Cardiac muscle cell (in vitro differentiated cells and primary cell): Measurements from ENCODE around the gene AGAP1. TPM values are rescaled to one million over a fixed set of nuclear protein-coding genes. Genes with fewer than 3 reads are reported as not detected.

Experiments used
- DNase-seq, 2 donors: peaks; one replicate each; pipeline versions ENCODE4 v3.0.0 to v3.0.0-alpha.2; 2010 to 2017; ENCODE audit warnings: low read depth in 1 of 2, low spot score in 1 of 2
- H3K27ac ChIP-seq: fragments of 200-600 bp; sonication (generic); 2 replicates; pipeline ENCODE4 v1.5.1; 2016
- H3K27me3 ChIP-seq: fragments of 200-600 bp; sonication (generic); 2 replicates; pipeline ENCODE4 v1.6.0; 2016; ENCODE audit warnings: control low read depth
- H3K36me3 ChIP-seq: fragments of 200-600 bp; sonication (generic); 2 replicates; pipeline ENCODE4 v1.5.1; 2016; ENCODE audit warnings: control low read depth
- H3K4me1 ChIP-seq: fragments of 200-600 bp; sonication (generic); 2 replicates; pipeline ENCODE4 v1.8.1; 2017; ENCODE audit warnings: low read depth, mild to moderate bottlenecking, mixed run types
- H3K4me3 ChIP-seq: fragments of 200-600 bp; sonication (generic); 2 replicates; pipeline ENCODE4 v1.5.1; 2016; ENCODE audit warnings: mild to moderate bottlenecking
- H3K9me3 ChIP-seq: fragments of 200-600 bp; sonication (generic); 2 replicates; pipeline ENCODE4 v1.5.1; 2017; ENCODE audit warnings: low read depth, mild to moderate bottlenecking, control low read depth
- CTCF ChIP-seq: IDR thresholded peaks from 2 replicates; pipeline ENCODE4 v1.5.1; 2012; ENCODE audit warnings: low read depth, mild to moderate bottlenecking, low read length
- polyA plus RNA-seq: library from polyadenylated mRNA; unstranded; fragments of >200 nt; fragmentation: Nextera tagmentation; extraction: Ambion mirVana; gene quantifications from 2 replicates; pipeline ENCODE4 v1.2.1, GENCODE V29; 2016
- total RNA-seq: library from RNA; depleted of rRNA; stranded (reverse); fragments of >200 nt; gene quantifications from 2 replicates; pipeline ENCODE4 v1.2.3, GENCODE V29; 2016

The AGAP1 gene
- total and polyA plus RNA-seq, 2 experiments from 2014 or later, result 8.6 to 38.2 TPM

- Histone ChIP-seq H3K4me3 (no peak overlapping the region), H3K4me1 (no peaks in the 10 kb centered on the region), H3K36me3 (no peaks in the 10 kb centered on the region), H3K27me3 (no peaks in the 10 kb centered on the region), H3K27ac (no peak overlapping the region), H3K9me3 (no peaks in the 10 kb centered on the region)
- DNase-seq, result no peak
- no peak for TF ChIP-seq CTCF
Measured at GRCh38 chr2:236017446-236017845, 523.6 kb downstream of the AGAP1 start.

GRCh38 chr2:236019434-236019833 is 525.6 kb downstream of the AGAP1 start:
- Histone ChIP-seq H3K9me3 (no peaks in the 10 kb centered on the region), H3K4me1 (no peaks in the 10 kb centered on the region), H3K4me3 (no peak overlapping the region), H3K27me3 (no peaks in the 10 kb centered on the region), H3K36me3 (no peaks in the 10 kb centered on the region), H3K27ac (no peak overlapping the region)
- DNase-seq, result no peak
- TF ChIP-seq CTCF, result no peak

GRCh38 chr2:236021499-236022057 is 527.7 kb downstream of the AGAP1 start:
- no peak for TF ChIP-seq CTCF
- H3K9me3 ChIP-seq, result no peaks in the 10 kb centered on the region
- DNase-seq, result peak in 1 of 2 donors; percentile 2
- H3K27me3 ChIP-seq, result no peaks in the 10 kb centered on the region
- H3K27ac ChIP-seq, result no peak overlapping the region
- no peaks in the 10 kb centered on the region for H3K4me1 ChIP-seq
- H3K36me3 ChIP-seq, result no peaks in the 10 kb centered on the region
- H3K4me3 ChIP-seq, result no peak overlapping the region

- Histone ChIP-seq H3K4me1 (no peaks in the 10 kb centered on the region), H3K4me3 (no peak overlapping the region), H3K9me3 (no peaks in the 10 kb centered on the region), H3K36me3 (no peaks in the 10 kb centered on the region), H3K27ac (no peak overlapping the region), H3K27me3 (no peaks in the 10 kb centered on the region)
- no peak for DNase-seq
- no peak for TF ChIP-seq CTCF
Measured at GRCh38 chr2:236022128-236022527, 528.3 kb downstream of the AGAP1 start.

- TF ChIP-seq CTCF, result no peak
- H3K27me3 ChIP-seq, result no peaks in the 10 kb centered on the region
- no peak overlapping the region for H3K27ac ChIP-seq
- H3K9me3 ChIP-seq, result no peaks in the 10 kb centered on the region
- no peaks in the 10 kb centered on the region for H3K4me1 ChIP-seq
- no peaks in the 10 kb centered on the region for H3K36me3 ChIP-seq
- no peak overlapping the region for H3K4me3 ChIP-seq
- DNase-seq, result no peak
Measured at GRCh38 chr2:236025892-236026291, 532.0 kb downstream of the AGAP1 start.

- Histone ChIP-seq H3K27me3 (no peaks in the 10 kb centered on the region), H3K27ac (no peak overlapping the region), H3K9me3 (no peaks in the 10 kb centered on the region), H3K36me3 (no peaks in the 10 kb centered on the region), H3K4me1 (no peaks in the 10 kb centered on the region), H3K4me3 (no peak overlapping the region)
- TF ChIP-seq CTCF, result no peak
- DNase-seq, result no peak
Measured at GRCh38 chr2:236026841-236027240, 533.0 kb downstream of the AGAP1 start.
